IMR-90 (cell line): Measurements from ENCODE around the gene ZSWIM3.

ENCODE experiments used
- BHLHE40 ChIP-seq: fragments of 150-350 bp; IDR thresholded peaks from 2 replicates; pipeline ENCODE4 v1.6.1; 2016; ENCODE audit warnings: mild to moderate bottlenecking, low read depth, low read length
- CEBPB ChIP-seq: IDR thresholded peaks from 2 replicates; pipeline ENCODE4 v1.6.1; 2012; ENCODE audit warnings: low read depth, low read length, improper control_type of control experiment
- MAFK ChIP-seq: IDR thresholded peaks from 2 replicates; pipeline ENCODE4 v1.6.1; 2012; ENCODE audit warnings: low read depth, low read length, improper control_type of control experiment
- MAZ ChIP-seq: IDR thresholded peaks from 2 replicates; pipeline ENCODE4 v1.6.1; 2012; ENCODE audit warnings: low read depth, mild to moderate bottlenecking, low read length, improper control_type of control experiment, moderate library complexity, borderline replicate concordance
- POLR2A ChIP-seq: IDR thresholded peaks from 2 replicates; pipeline ENCODE4 v1.6.1; 2012; ENCODE audit warnings: mild to moderate bottlenecking, low read depth, low read length
- RAD21 ChIP-seq: IDR thresholded peaks from 2 replicates; pipeline ENCODE4 v1.6.1; 2012; ENCODE audit warnings: low read length, improper control_type of control experiment
- RFX5 ChIP-seq: IDR thresholded peaks from 2 replicates; pipeline ENCODE4 v1.8.0; 2012; ENCODE audit warnings: low read depth, mild to moderate bottlenecking, low read length, moderate library complexity
- USF2 ChIP-seq: fragments of 150-350 bp; IDR thresholded peaks from 2 replicates; pipeline ENCODE4 v1.6.1; 2017; ENCODE audit warnings: mild to moderate bottlenecking, antibody characterized with exemption, low read length, low read depth
- TF ChIP-seq, protein P1 (sequence below): conservative IDR thresholded peaks from 2 replicates; pipeline ENCODE4 v1.5.1; 2012; ENCODE audit warnings: mild to moderate bottlenecking, low read depth, low read length, improper control_type of control experiment
- TF ChIP-seq, protein P2 (sequence below): fragments of 150-350 bp; IDR thresholded peaks from 2 replicates; pipeline ENCODE4 v1.6.1; 2016; ENCODE audit warnings: low read depth, mild to moderate bottlenecking, low read length, moderate library complexity, borderline replicate concordance

- TF ChIP-seq, protein P1, sequence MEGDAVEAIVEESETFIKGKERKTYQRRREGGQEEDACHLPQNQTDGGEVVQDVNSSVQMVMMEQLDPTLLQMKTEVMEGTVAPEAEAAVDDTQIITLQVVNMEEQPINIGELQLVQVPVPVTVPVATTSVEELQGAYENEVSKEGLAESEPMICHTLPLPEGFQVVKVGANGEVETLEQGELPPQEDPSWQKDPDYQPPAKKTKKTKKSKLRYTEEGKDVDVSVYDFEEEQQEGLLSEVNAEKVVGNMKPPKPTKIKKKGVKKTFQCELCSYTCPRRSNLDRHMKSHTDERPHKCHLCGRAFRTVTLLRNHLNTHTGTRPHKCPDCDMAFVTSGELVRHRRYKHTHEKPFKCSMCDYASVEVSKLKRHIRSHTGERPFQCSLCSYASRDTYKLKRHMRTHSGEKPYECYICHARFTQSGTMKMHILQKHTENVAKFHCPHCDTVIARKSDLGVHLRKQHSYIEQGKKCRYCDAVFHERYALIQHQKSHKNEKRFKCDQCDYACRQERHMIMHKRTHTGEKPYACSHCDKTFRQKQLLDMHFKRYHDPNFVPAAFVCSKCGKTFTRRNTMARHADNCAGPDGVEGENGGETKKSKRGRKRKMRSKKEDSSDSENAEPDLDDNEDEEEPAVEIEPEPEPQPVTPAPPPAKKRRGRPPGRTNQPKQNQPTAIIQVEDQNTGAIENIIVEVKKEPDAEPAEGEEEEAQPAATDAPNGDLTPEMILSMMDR, result no peak
- TF ChIP-seq POLR2A, result no peak
- no peak for TF ChIP-seq MAFK
- no peak for TF ChIP-seq MAZ
- TF ChIP-seq CEBPB, result no peak
- no peak for TF ChIP-seq BHLHE40
- no peak for TF ChIP-seq RAD21
- no peak for TF ChIP-seq USF2
- TF ChIP-seq, protein P2, sequence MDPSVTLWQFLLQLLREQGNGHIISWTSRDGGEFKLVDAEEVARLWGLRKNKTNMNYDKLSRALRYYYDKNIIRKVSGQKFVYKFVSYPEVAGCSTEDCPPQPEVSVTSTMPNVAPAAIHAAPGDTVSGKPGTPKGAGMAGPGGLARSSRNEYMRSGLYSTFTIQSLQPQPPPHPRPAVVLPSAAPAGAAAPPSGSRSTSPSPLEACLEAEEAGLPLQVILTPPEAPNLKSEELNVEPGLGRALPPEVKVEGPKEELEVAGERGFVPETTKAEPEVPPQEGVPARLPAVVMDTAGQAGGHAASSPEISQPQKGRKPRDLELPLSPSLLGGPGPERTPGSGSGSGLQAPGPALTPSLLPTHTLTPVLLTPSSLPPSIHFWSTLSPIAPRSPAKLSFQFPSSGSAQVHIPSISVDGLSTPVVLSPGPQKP, result no peak
- no peak for TF ChIP-seq RFX5
Observed at GRCh38 chr20:45883100-45883469, 25.7 kb downstream of the ZSWIM3 start.
